KBM-7 (cell line): ENCODE results near the gene GPD1L.
A peak's percentile ranks its signal among the peaks of the same experiment; 100 is the strongest.

Experiments
- DNase-seq: peaks from one replicate; pipeline ENCODE4 v3.0.0-alpha.2; 2015
- in situ Hi-C: fragments of 300-500 bp; cut with MboI; formaldehyde crosslinking; loops from 2 replicates; pipeline ENCODE4 v1.14.3; 2020; ENCODE audit warnings: low sequenced_read_pairs, low pct_unique_long_range_greater_than_20kb, mixed read lengths

Gene GPD1L

GRCh38 chr3:32128936-32129335 is 22.5 kb downstream of the GPD1L start:
- in situ Hi-C loops: no loop called here
- DNase-seq: no peak

- in situ Hi-C loops: no loop called here
- no peak for DNase-seq
Observed at GRCh38 chr3:32129832-32130231, 23.4 kb downstream of the GPD1L start.

- in situ Hi-C loops: no loop called here
- DNase-seq: no peak
Observed at GRCh38 chr3:32132121-32132520, 25.7 kb downstream of the GPD1L start.

GRCh38 chr3:32132706-32133105 is 26.3 kb downstream of the GPD1L start:
- in situ Hi-C loops: no loop called here
- no peak for DNase-seq

- in situ Hi-C loops: no loop called here
- no peak for DNase-seq
Observed at GRCh38 chr3:32136703-32137102, 30.3 kb downstream of the GPD1L start.

- DNase-seq: no peak
- in situ Hi-C loops: no loop called here
Observed at GRCh38 chr3:32137870-32138269, 31.4 kb downstream of the GPD1L start.

GRCh38 chr3:32138545-32139104 is 32.2 kb downstream of the GPD1L start:
- in situ Hi-C loops: no loop called here
- peak; percentile 49 for DNase-seq

GRCh38 chr3:32140943-32141342 is 34.5 kb downstream of the GPD1L start:
- in situ Hi-C loops: no loop called here
- DNase-seq: peak; percentile 13

GRCh38 chr3:32143849-32144757 is 37.7 kb downstream of the GPD1L start:
- DNase-seq: peak; percentile 80
- in situ Hi-C loops: no loop called here

- in situ Hi-C loops: no loop called here
- DNase-seq: peak; percentile 52
Observed at GRCh38 chr3:32146746-32147211, 40.4 kb downstream of the GPD1L start.

GRCh38 chr3:32147509-32147908 is 41.1 kb downstream of the GPD1L start:
- no peak for DNase-seq
- in situ Hi-C loops: no loop called here

- no peak for DNase-seq
- in situ Hi-C loops: no loop called here
Observed at GRCh38 chr3:32147933-32148332, 41.5 kb downstream of the GPD1L start.

GRCh38 chr3:32148351-32148750 is 41.9 kb downstream of the GPD1L start:
- in situ Hi-C loops: no loop called here

GRCh38 chr3:32153414-32154204 is 47.2 kb downstream of the GPD1L start:
- no peak for DNase-seq
- in situ Hi-C loops: no loop called here

More at GRCh38 chr3:32148351-32148750, 41.9 kb downstream of the GPD1L start:
- no peak for DNase-seq

- in situ Hi-C loops: no loop called here
- DNase-seq: no peak
Observed at GRCh38 chr3:32154205-32154579, 47.8 kb downstream of the GPD1L start.

GRCh38 chr3:32155117-32155516 is 48.7 kb downstream of the GPD1L start:
- no peak for DNase-seq
- in situ Hi-C loops: no loop called here

- DNase-seq: no peak
- in situ Hi-C loops: no loop called here
Observed at GRCh38 chr3:32157600-32158264, 51.3 kb downstream of the GPD1L start.

- in situ Hi-C loops: no loop called here
- no peak for DNase-seq
Observed at GRCh38 chr3:32160706-32161214, 54.3 kb downstream of the GPD1L start.

GRCh38 chr3:32165442-32165841 is 59.0 kb downstream of the GPD1L start:
- DNase-seq: no peak
- in situ Hi-C loops: no loop called here
